Stimulated activated CD4-positive, alpha-beta T cell treated with anti-CD3 and anti-CD28 coated beads, TNF-alpha, amount 100 ng/mL, for 48 hours (primary cell): ENCODE data around the gene ZSCAN9.

Experiments used
- DNase-seq, 3 donors: peaks; one replicate each; pipeline ENCODE4 v3.0.0-alpha.2; 2020; ENCODE audit warnings: low read depth in 3 of 3

The ZSCAN9 gene

GRCh38 chr6:28266962-28267694 is 42.1 kb downstream of the ZSCAN9 start, which contains the start of gene ZSCAN26:
Gene ZSCAN26, plus strand, starts transcription at chr6:28267143. Its CDS starts 4,777 bp downstream, at chr6:28271920.
- peak; percentile 55 to 78 (median 70) for DNase-seq

- DNase-seq: no peak
Observed at GRCh38 chr6:28267695-28268059, 42.6 kb downstream of the ZSCAN9 start.

GRCh38 chr6:28269492-28269891 is 44.4 kb downstream of the ZSCAN9 start:
- DNase-seq: no peak

GRCh38 chr6:28274888-28275287 is 49.8 kb downstream of the ZSCAN9 start:
- DNase-seq: no peak

- no peak for DNase-seq
Observed at GRCh38 chr6:28277746-28278145, 52.7 kb downstream of the ZSCAN9 start.

GRCh38 chr6:28280595-28281287 is 55.7 kb downstream of the ZSCAN9 start:
- DNase-seq: no peak

- DNase-seq: peak; percentile 23 to 41 (median 40)
Observed at GRCh38 chr6:28281288-28282064, 56.4 kb downstream of the ZSCAN9 start, which contains the start of gene PGBD1. Gene PGBD1, plus strand, starts transcription at chr6:28281572. Its CDS starts 2,242 bp downstream, at chr6:28283814.

GRCh38 chr6:28282926-28283325 is 57.9 kb downstream of the ZSCAN9 start:
- DNase-seq: no peak
